ENCODE data around the gene ZBTB21.

ZBTB21 gene

GRCh38 chr21:42039911-42040351 lies 29.8 kb upstream of the ZBTB21 start:
- DNase-seq (ENCODE audit: low read depth) = no peak

DNA sequence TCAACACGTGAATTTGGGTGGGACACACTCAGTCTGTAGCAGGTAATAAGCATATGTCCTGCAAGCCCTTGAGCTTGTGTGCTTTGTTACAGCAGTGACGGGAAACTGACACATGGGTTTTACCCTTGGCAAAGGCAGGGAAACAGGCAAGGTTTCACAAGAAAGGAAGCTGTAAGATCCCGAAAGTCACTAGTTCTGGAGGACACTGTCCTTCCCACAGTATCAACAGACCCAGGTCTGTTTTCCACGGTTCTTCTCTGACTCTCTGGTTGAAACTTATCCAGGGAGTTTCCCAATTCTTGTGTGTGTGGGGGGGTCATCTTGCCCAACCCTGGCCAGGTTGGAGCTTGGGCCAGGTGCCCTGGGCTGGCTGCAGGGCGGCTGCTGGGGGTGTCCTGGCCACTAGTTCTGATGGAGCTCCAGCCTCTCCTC lies 29.3 kb upstream of the ZBTB21 start:
- DNase-seq (ENCODE audit: low read depth) = no peak

GRCh38 chr21:42038826-42039425 lies 28.8 kb upstream of the ZBTB21 start:
- DNase-seq (ENCODE audit: low read depth) = no peak

GRCh38 chr21:42038393-42038792 lies 28.2 kb upstream of the ZBTB21 start:
- no peak for DNase-seq (ENCODE audit: low read depth)

DNA sequence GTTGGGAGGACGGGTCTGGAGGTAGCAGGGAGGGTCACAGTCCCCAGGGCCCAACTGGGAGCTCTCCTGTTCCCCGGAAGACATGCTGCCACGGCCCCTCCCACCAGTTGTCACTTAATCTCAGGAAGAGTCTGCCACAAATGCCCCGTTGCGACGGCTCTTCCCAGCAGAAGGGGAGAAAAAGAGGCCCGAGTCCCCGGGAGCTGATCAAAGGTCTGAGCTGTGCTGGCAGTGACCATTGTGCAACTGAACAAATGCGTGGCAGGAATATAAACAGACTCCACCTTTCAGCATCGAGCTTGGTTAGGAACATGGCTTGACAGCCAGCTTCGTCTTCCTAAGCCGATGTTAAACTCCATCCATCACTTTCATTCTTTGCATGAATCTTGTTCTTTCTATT lies 27.8 kb upstream of the ZBTB21 start:
- no peak for DNase-seq (ENCODE audit: low read depth)

DNA sequence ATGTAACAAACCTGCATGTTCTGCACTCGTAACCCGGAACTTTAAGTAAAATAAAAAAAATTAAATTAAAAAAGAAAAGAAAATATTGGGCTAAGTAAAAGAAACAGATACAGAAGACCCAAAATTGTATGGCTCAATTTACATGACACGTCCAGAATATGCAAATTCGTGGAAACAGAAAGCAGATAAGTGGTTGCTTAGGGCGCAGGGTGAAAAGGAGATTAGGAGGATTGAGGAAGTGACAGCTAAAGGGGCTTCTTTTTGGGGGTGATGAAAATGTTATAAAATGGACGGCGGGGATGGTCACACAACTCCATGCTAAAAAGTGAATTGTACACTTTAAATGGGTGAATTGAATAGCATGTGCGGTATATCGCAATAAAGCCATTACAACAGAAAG lies 27.4 kb upstream of the ZBTB21 start:
- no peak for DNase-seq (ENCODE audit: low read depth)

GRCh38 chr21:42036313-42036712 lies 26.2 kb upstream of the ZBTB21 start:
- DNase-seq (ENCODE audit: low read depth) = no peak

DNA sequence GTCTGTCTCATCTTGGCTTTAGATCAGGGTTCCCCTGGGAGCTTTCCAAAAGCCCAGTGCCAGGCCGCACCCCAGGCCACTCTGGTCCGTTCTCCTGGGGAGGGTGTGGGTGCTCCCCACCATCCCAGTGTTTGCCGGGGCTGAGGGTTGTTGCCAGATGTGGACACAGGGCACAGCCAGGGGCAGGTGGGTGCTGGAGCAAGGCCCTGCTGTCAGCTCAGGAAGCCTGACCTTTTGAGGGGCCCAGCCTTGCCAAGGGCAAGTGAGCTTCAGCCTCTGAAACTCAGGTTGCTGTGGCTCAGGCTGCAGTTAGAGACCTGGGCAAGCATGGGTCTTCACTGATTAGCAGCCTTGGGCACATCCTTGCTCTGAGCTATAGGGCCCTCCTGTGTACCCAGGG lies 22.8 kb upstream of the ZBTB21 start:
- DNase-seq (ENCODE audit: low read depth) = no peak

GRCh38 chr21:42032266-42032665 lies 22.1 kb upstream of the ZBTB21 start:
- no peak for DNase-seq (ENCODE audit: low read depth)

GRCh38 chr21:42031816-42032215 lies 21.7 kb upstream of the ZBTB21 start:
- no peak for DNase-seq (ENCODE audit: low read depth)

DNA sequence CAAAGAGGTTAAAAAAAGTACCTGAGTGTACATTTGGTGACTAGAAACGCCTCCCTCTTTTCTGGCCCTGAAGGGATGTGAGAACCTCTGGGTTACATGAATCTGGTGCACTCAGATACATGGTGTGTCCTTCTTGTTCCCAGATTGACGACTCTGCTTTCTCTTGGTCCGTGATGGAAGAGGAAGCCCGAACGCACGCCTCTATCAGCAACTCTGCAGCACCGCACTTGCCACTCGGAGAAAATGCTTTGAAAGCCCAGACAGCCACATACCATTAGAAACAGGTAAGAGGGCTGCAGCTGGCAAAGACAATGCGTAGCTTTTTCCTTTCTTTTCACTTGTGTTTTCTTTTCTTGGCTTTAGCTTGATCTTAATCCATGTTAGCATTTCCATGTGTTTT lies 21.1 kb upstream of the ZBTB21 start:
- DNase-seq (ENCODE audit: low read depth) = no peak

DNA sequence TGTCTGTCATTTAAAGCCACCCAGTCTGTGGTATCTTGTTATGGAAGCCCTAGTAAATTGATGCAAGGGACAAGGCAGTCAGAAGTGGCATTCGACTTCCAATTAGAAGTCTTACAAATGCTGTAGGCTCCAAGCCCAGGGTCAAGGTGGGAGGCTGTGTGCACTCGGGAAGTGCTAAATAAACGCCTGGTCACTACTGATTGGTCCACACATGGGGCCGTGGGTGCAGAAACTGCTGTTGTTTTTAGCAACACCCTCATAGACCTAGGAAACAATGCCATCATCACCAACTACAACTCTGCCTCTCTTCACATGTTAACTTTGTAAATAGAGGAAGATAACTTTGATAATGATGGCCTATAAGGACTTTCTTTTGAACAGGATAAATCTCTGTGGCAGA lies 20.2 kb upstream of the ZBTB21 start:
- DNase-seq (ENCODE audit: low read depth) = no peak

- DNase-seq (ENCODE audit: low read depth) = no peak
These were observed 18.7 kb upstream of the ZBTB21 start for GRCh38 chr21:42028766-42029425.

- no peak for DNase-seq (ENCODE audit: low read depth)
These were observed 17.9 kb upstream of the ZBTB21 start for GRCh38 chr21:42027822-42028765.

DNA sequence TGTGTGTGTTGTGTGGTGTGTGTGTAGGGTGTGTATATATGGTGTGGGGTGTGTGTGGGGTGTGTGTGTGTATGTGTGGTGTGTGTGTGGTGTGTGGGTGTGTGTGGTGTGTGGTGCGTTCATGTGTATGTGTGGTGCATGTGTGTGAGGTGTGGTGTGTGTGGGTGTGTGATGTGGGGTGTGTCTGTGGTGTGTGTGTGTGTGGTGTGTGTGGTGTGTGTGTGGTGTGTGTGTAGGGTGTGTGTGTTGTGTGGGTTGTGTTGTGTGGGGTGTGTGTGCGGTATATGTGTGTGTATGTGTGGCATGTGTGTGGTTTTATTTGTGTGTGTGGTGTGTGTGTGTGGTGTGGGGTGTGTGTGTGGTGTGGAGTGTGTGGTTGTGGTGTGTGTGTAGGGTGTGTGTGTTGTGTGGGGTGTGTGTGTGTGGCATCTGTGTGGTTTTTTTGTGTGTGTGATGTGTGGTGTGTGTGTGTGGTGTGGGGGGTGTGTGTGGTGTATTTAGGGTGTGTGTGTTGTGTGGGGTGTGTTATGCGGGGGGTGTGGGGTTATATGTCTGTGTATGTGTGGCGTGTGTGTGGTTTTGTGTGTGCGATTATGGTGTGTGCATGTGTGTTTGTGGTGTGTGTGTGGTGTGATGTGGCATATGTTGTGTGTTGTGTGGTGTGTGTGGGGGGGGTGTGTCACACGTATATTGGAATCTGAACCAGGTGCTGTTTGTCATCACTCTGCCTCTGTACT lies 17.1 kb upstream of the ZBTB21 start:
- DNase-seq (ENCODE audit: low read depth) = no peak

DNA sequence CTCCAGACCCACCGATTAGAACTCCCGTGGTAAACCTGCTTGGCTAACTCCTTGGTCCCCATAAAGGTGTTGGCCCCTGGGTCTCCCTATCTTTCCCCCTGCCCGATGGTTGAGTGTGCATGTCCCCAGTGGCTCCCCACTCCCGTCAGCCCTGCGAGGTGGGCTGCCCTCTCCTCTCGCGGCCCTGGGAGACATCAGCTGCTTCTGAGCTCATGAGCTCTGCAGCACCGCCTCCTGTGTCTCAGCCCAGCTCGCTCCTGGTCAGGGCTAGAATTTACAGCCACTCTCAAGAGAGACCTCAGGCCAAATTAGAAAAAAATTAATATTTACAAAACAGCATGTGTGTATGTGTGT lies 15.9 kb upstream of the ZBTB21 start:
- no peak for DNase-seq (ENCODE audit: low read depth)

DNA sequence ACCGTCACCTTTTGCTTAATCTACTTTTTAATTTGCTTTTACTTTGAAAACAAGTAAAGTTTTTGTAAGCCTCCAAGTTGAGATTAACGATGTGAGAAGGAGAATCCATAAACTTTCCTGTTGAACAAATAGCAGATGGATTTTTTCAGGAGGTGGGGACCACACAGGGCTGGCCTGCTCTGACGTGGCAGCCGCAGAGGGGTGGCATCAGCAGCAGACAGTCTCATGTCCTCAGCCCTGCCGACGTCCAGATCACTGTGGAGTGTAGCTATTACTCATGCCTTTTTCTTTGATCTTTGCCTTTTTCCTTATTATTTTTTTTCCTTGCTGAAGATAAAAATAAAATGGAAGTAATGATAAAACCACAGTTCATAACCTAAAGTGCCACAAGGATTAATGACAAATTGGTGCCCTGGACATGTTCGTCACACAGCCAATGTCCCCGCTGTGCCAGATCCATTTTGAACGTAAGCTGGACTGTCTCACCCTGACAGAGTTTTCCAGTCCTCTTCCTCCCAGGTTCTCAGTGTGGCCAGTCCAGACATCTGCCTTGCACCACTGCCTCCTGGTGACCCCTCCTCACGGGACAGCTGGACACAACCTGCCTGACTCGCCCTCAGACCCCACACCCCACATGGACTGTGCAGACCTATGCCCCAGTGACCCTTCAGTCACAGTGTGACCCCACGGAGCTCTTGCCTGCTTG lies 15.4 kb upstream of the ZBTB21 start:
- DNase-seq (ENCODE audit: low read depth) = no peak

DNA sequence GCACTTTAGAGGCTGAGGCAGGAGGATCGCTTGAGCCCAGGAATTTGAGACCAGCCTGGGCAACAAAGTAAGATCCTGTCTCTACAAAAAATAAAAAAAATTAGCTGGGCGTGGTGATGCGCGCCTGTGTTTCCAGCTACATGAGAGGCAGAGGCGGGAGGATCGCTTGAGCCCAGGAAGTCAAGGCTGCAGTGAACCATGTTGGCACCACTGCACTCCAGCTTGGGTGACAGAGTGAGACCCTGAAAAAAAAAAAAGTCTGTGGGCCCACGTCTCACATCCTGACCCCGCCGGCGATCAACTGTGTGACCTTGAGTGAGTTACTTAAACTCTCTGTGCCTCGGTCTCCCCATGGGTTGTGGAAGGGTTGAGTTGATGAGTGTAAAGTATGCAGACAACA lies 12.7 kb upstream of the ZBTB21 start:
- no peak for DNase-seq (ENCODE audit: low read depth)

GRCh38 chr21:42022091-42022430 lies 11.9 kb upstream of the ZBTB21 start:
- DNase-seq (ENCODE audit: low read depth) = no peak

DNA sequence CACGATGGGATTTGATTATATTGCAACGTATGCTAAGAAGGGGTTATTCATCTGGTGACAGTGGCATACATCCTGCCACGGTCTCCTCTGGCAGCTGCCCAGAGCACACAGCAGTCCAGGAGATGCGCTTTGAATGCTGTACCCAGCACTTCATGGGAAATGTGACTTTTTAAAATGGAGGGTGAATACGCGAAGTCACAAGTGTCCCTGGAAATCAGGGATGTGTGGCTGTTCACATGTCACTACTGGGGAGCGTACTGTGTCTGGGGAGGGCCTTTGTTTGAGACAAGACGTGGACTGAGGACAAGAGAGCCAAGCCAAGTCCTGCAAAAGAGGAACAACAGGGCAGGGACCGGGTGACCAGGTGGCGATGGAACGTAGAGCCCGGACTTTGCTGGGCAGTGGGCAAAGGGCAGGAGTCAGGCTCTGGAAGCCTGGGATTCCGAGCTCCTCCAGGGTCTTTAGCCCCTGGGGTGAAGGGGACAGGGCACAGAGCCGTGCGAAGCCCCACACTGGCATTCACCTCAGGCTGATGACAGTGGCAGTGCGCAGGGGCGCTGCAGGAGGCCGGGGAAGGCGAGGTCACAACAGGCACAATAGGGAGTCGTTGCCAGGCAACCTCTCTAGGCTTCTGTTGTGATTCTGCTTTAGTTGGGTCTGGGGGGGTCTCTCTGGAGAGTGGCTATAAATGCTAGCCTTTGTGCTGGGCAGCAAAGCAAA lies 11.4 kb upstream of the ZBTB21 start:
- no peak for DNase-seq (ENCODE audit: low read depth)

DNA sequence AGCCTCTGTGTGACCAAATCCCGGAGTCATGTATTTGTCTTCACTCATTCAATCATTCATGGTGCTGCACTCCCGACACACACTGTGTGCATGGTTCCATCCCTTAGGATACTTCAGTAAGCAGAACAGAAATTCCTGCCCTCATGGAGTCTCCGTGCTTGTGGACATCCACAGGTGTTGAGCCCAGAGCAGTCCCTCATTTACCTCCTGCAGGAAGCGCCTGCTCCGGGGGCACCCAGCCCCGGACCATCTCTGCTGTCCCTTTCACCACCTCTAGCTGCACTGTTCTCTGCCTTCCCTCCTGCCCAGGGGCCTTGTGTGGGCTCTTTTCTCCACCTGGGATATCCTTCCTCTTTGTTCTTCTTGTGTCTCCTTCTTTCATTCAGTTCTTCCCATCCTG lies 9.5 kb upstream of the ZBTB21 start:
- no peak for DNase-seq (ENCODE audit: low read depth)
